GM23338 (cell line): Measurements from ENCODE around the gene CCDC40. TPM values are rescaled to one million over a fixed set of nuclear protein-coding genes. Genes with fewer than 3 reads are reported as not detected.

Experiments
- ATAC-seq: fragments of 200-7000 bp; cut with Tn5 transposase; 3 replicates; pipeline ENCODE4 v1.9.1; 2020
- DNase-seq: peaks from one replicate; pipeline ENCODE4 v3.0.0-alpha.2; 2015; ENCODE audit warnings: low spot score
- H2AFZ ChIP-seq: fragments of 200-600 bp; sonication (generic); 2 replicates; pipeline ENCODE4 v1.8.0; 2016; ENCODE audit warnings: antibody characterized with exemption, mild to moderate bottlenecking, moderate library complexity
- H3F3A ChIP-seq: fragments of 200-600 bp; sonication (generic); replicated peaks from 2 replicates; pipeline ENCODE4 v1.8.0; 2017; ENCODE audit warnings: antibody characterized with exemption, mixed run types, low read depth
- H3K27ac ChIP-seq: fragments of 200-600 bp; sonication (generic); 2 replicates; pipeline ENCODE4 v1.6.1; 2016; ENCODE audit warnings: low read depth
- H3K27me3 ChIP-seq: fragments of 200-600 bp; sonication (generic); 2 replicates; pipeline ENCODE4 v1.8.0; 2016; ENCODE audit warnings: mild to moderate bottlenecking, mixed run types, moderate library complexity; ENCODE audit not compliant: insufficient read depth
- H3K36me3 ChIP-seq: fragments of 200-600 bp; sonication (generic); 2 replicates; pipeline ENCODE4 v1.8.0; 2016; ENCODE audit warnings: mild to moderate bottlenecking; ENCODE audit not compliant: insufficient read depth
- H3K4me1 ChIP-seq: fragments of 200-600 bp; sonication (generic); 2 replicates; pipeline ENCODE4 v1.8.0; 2016; ENCODE audit warnings: mild to moderate bottlenecking, moderate library complexity; ENCODE audit not compliant: insufficient read depth
- H3K4me2 ChIP-seq: fragments of 200-600 bp; sonication (generic); 2 replicates; pipeline ENCODE4 v1.7.1; 2017; ENCODE audit warnings: mixed run types
- H3K4me3 ChIP-seq: fragments of 200-600 bp; sonication (generic); 2 replicates; pipeline ENCODE4 v1.6.1; 2016; ENCODE audit warnings: mixed run types
- H3K79me2 ChIP-seq: fragments of 200-600 bp; sonication (generic); replicated peaks from 2 replicates; pipeline ENCODE4 v1.8.0; 2017; ENCODE audit warnings: mild to moderate bottlenecking; ENCODE audit not compliant: insufficient read depth
- H3K9me2 ChIP-seq: fragments of 200-600 bp; sonication (generic); 2 replicates; pipeline ENCODE4 v1.8.0; 2017; ENCODE audit not compliant: insufficient read depth
- H4K20me1 ChIP-seq: fragments of 200-600 bp; sonication (generic); replicated peaks from 2 replicates; pipeline ENCODE4 v1.8.0; 2017; ENCODE audit warnings: mild to moderate bottlenecking; ENCODE audit not compliant: insufficient read depth
- H3K27ac Mint-ChIP-seq: 2 replicates; pipeline ENCODE4 v1.8.0; 2020; ENCODE audit warnings: inconsistent platforms, mild to moderate bottlenecking, moderate library complexity, mixed read lengths
- H3K27me3 Mint-ChIP-seq: 3 replicates; pipeline ENCODE4 v1.8.0; 2022; ENCODE audit warnings: low read depth, mild to moderate bottlenecking, moderate library complexity, mixed read lengths, inconsistent platforms; ENCODE audit not compliant: insufficient read depth, poor library complexity
- H3K36me3 Mint-ChIP-seq: 3 replicates; pipeline ENCODE4 v1.8.0; 2021; ENCODE audit warnings: low read depth, mild to moderate bottlenecking, inconsistent platforms, moderate library complexity, mixed read lengths
- H3K4me1 Mint-ChIP-seq: 3 replicates; pipeline ENCODE4 v1.8.0; 2020; ENCODE audit warnings: mild to moderate bottlenecking, inconsistent platforms, mixed read lengths
- H3K4me3 Mint-ChIP-seq: 3 replicates; pipeline ENCODE4 v1.8.0; 2021; ENCODE audit warnings: moderate library complexity, mild to moderate bottlenecking, inconsistent platforms, mixed read lengths
- H3K9me3 Mint-ChIP-seq: 3 replicates; pipeline ENCODE4 v1.8.0; 2020; ENCODE audit warnings: moderate library complexity, mild to moderate bottlenecking, inconsistent platforms, mixed read lengths
- CREB1 ChIP-seq: fragments of 250-450 bp; sonication (Bioruptor Pico); IDR thresholded peaks from 2 replicates; pipeline ENCODE4 v1.5.0; 2020; ENCODE audit warnings: low read depth, mild to moderate bottlenecking, moderate library complexity
- ETS1 ChIP-seq: IDR thresholded peaks from 2 replicates; pipeline ENCODE4 v1.6.1; 2016; ENCODE audit warnings: antibody characterized with exemption
- EZH2 ChIP-seq: fragments of 200-600 bp; sonication (generic); IDR thresholded peaks from one replicate; pipeline ENCODE4 v1.8.0; 2017; ENCODE audit warnings: antibody characterized with exemption, mild to moderate bottlenecking, low read depth; ENCODE audit not compliant: unreplicated experiment
- EZH2phosphoT487 ChIP-seq: fragments of 200-600 bp; sonication (generic); IDR thresholded peaks from one replicate; pipeline ENCODE4 v1.8.1; 2018; ENCODE audit warnings: antibody characterized with exemption; ENCODE audit not compliant: unreplicated experiment
- NANOG ChIP-seq: IDR thresholded peaks from 2 replicates; pipeline ENCODE4 v1.6.1; 2016; ENCODE audit warnings: antibody characterized with exemption, borderline replicate concordance
- POLR2AphosphoS5 ChIP-seq: IDR thresholded peaks from 2 replicates; pipeline ENCODE4 v1.6.1; 2016; ENCODE audit warnings: antibody characterized with exemption, low read depth
- ZNF462 ChIP-seq: fragments of 250-450 bp; sonication (Bioruptor Pico); IDR thresholded peaks from 2 replicates; pipeline ENCODE4 v1.5.0; 2020; ENCODE audit warnings: mild to moderate bottlenecking, moderate library complexity
- polyA plus RNA-seq: library from polyadenylated mRNA; unstranded; fragments of >200 nt; fragmentation: Nextera tagmentation; extraction: Ambion mirVana; gene quantifications from 2 replicates; pipeline ENCODE4 v1.2.1, GENCODE V29; 2016
- total RNA-seq: library from RNA; depleted of rRNA; stranded (reverse); fragments of >200 nt; shearing (Covaris generic); gene quantifications from 2 replicates; pipeline ENCODE4 v1.2.3, GENCODE V29; 2014
- TF ChIP-seq, protein P1 (sequence below): IDR thresholded peaks from one replicate; pipeline ENCODE4 v1.6.1; 2018; ENCODE audit warnings: antibody characterized with exemption; ENCODE audit not compliant: unreplicated experiment

Gene CCDC40
- total and polyA plus RNA-seq, 2 experiments from 2014 or later: 7.6 to 8.1 TPM

GRCh38 chr17:80029258-80029974, 7.0 kb upstream of the CCDC40 start:
- TF ChIP-seq NANOG: no peak
- TF ChIP-seq CREB1 (CRISPR knock-in tag): no peak
- no peak for TF ChIP-seq POLR2AphosphoS5
- no peak for TF ChIP-seq ETS1
- no peak for TF ChIP-seq ZNF462 (CRISPR knock-in tag)
- TF ChIP-seq EZH2: no peak
- TF ChIP-seq EZH2phosphoT487: no peak
- TF ChIP-seq, protein P1, sequence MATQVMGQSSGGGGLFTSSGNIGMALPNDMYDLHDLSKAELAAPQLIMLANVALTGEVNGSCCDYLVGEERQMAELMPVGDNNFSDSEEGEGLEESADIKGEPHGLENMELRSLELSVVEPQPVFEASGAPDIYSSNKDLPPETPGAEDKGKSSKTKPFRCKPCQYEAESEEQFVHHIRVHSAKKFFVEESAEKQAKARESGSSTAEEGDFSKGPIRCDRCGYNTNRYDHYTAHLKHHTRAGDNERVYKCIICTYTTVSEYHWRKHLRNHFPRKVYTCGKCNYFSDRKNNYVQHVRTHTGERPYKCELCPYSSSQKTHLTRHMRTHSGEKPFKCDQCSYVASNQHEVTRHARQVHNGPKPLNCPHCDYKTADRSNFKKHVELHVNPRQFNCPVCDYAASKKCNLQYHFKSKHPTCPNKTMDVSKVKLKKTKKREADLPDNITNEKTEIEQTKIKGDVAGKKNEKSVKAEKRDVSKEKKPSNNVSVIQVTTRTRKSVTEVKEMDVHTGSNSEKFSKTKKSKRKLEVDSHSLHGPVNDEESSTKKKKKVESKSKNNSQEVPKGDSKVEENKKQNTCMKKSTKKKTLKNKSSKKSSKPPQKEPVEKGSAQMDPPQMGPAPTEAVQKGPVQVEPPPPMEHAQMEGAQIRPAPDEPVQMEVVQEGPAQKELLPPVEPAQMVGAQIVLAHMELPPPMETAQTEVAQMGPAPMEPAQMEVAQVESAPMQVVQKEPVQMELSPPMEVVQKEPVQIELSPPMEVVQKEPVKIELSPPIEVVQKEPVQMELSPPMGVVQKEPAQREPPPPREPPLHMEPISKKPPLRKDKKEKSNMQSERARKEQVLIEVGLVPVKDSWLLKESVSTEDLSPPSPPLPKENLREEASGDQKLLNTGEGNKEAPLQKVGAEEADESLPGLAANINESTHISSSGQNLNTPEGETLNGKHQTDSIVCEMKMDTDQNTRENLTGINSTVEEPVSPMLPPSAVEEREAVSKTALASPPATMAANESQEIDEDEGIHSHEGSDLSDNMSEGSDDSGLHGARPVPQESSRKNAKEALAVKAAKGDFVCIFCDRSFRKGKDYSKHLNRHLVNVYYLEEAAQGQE: no peak
- peaks cover 2% of the 10 kb centered on the region; the same call in 1 of the 2 replicates for H3F3A ChIP-seq
- peaks cover 2% of the 10 kb centered on the region; the same call in 1 of the 2 replicates for H3K36me3 ChIP-seq
- ATAC-seq (peak; percentile 21), DNase-seq (no peak)
- H3K4me3 ChIP-seq: no peak overlapping the region
- H3K79me2 ChIP-seq: peaks cover 98% of the 10 kb centered on the region
- no peaks in the 10 kb centered on the region for H3K9me2 ChIP-seq
- H3K27me3 ChIP-seq: no peaks in the 10 kb centered on the region
- H3K4me3 Mint-ChIP-seq: no peak overlapping the region
- no peaks in the 10 kb centered on the region for H3K27me3 Mint-ChIP-seq
- H3K27ac ChIP-seq: 0 out of 2 replicates have a peak overlapping the region, but pooled peaks have one; percentile 9
- H3K4me1 ChIP-seq: peaks cover 44% of the 10 kb centered on the region
- H4K20me1 ChIP-seq: peaks cover 70% of the 10 kb centered on the region
- no peaks in the 10 kb centered on the region for H3K9me3 Mint-ChIP-seq
- H3K36me3 Mint-ChIP-seq: no peaks in the 10 kb centered on the region
- H3K4me2 ChIP-seq: no peak overlapping the region
- no peak overlapping the region for H2AFZ ChIP-seq
- H3K4me1 Mint-ChIP-seq: peaks cover 56% of the 10 kb centered on the region
- peak overlapping the region; percentile 62 for H3K27ac Mint-ChIP-seq
